Skeletal muscle satellite cell (primary cell): ENCODE data around the gene ARHGEF37. TPM values are rescaled to one million over a fixed set of nuclear protein-coding genes. Genes with fewer than 3 reads are reported as not detected.

Experiments
- small RNA-seq: library from RNA; depleted of rRNA; stranded (forward); fragments of <200 nt; gene quantifications from one replicate; pipeline ENCODE3, GENCODE V24; 2012

ARHGEF37 gene

Small RNA genes within 50 kb of the gene (small RNA-seq; reads per million reads assigned to genes)
- not detected for gene RNU6-588P
